ENCODE data around the gene HIGD1A. TPM values are rescaled to one million over a fixed set of nuclear protein-coding genes. Genes with fewer than 3 reads are reported as not detected.

The HIGD1A gene
- total RNA-seq (2021) (74.6 to 80.7 TPM (median 76.2 TPM) in 3 replicates), Bru-seq, nascent RNA (percentile 98 among the genes with signal in this experiment)
- long read RNA-seq, experiment 1, transcript HIGD1A-202 (4 exons, 1,322 nt): minor isoform, 5 of 621 reads
- long read RNA-seq, experiment 1, transcript HIGD1A-204 (4 exons, 585 nt): minor isoform, 12 of 621 reads
- long read RNA-seq, experiment 1, transcript HIGD1A-201 (4 exons, 1,373 nt): major isoform, 590 of 621 reads
- long read RNA-seq, experiment 1, partial matches to known transcripts: 0 of 621 reads
- long read RNA-seq, experiment 1, other reads (novel, unspliced or antisense): 10 of 621 reads
- long read RNA-seq, experiment 2, transcript HIGD1A-204 (4 exons, 585 nt): minor isoform, 5 of 113 reads
- long read RNA-seq, experiment 2, transcript HIGD1A-201 (4 exons, 1,373 nt): major isoform, 64 of 113 reads
- long read RNA-seq, experiment 2, partial matches to known transcripts: 11 of 113 reads
- long read RNA-seq, experiment 2, other reads (novel, unspliced or antisense): 32 of 113 reads
- long read RNA-seq, experiment 3, transcript HIGD1A-201 (4 exons, 1,373 nt): major isoform, 996 of 1,059 reads
- long read RNA-seq, experiment 3, transcript HIGD1A-202 (4 exons, 1,322 nt): minor isoform, 9 of 1,059 reads
- long read RNA-seq, experiment 3, transcript HIGD1A-205 (3 exons, 983 nt): minor isoform, 9 of 1,059 reads
- long read RNA-seq, experiment 3, transcript HIGD1A-204 (4 exons, 585 nt): minor isoform, 30 of 1,059 reads
- long read RNA-seq, experiment 3, partial matches to known transcripts: 1 of 1,059 reads
- long read RNA-seq, experiment 3, other reads (novel, unspliced or antisense): 14 of 1,059 reads

GRCh38 chr3:42804106-42804830 lies at the start of gene HIGD1A:
TSS of gene HIGD1A (minus strand) at chr3:42804490. CDS start at chr3:42794253, 10,237 bp downstream.
- H3K36me3 Mint-ChIP-seq: peaks cover 10% of the 10 kb centered on the region
- ChIA-PET CTCF (interaction anchor here (0.5 to 2.7 kb wide), 9 partner anchors 12 to 186 kb away, joined by 3 to 19 read pairs (median 6); no protein-coding TSS in a partner anchor), POLR2A (interaction anchor here (0.6 to 2.3 kb wide), 9 partner anchors 15 to 989 kb away, joined by 3 to 6 read pairs (median 4); partner anchors contain the start of genes NKTR and SS18L2)
- ATAC-seq (peak; percentile 97), DNase-seq (ENCODE audit: low spot score) (peak; percentile 94)
- H3K9me3 Mint-ChIP-seq: no peaks in the 10 kb centered on the region
- peak within 1 kb of the TSS; percentile 95 for H3K4me3 Mint-ChIP-seq
- peaks cover 22% of the 10 kb centered on the region for H3K27me3 Mint-ChIP-seq (ENCODE audit: low read depth)
- peaks cover 37% of the 10 kb centered on the region for H3K4me1 Mint-ChIP-seq
- peak within 1 kb of the TSS; percentile 83 for H3K27ac Mint-ChIP-seq
- TF ChIP-seq AFF4 (CRISPR knock-in tag; IDR thresholded peaks at IDR 0.05; ENCODE audit: borderline replicate concordance) (no peak; the same call in 1 of the 2 replicates), SP1 (CRISPR knock-in tag; conservative IDR thresholded peaks at IDR 0.05) (peak; percentile 65; the same call in 1 of the 2 replicates), GABPB1 (CRISPR knock-in tag; IDR thresholded peaks at IDR 0.05) (peak; percentile 53), HMGXB4 (CRISPR knock-in tag; IDR thresholded peaks at IDR 0.05) (0 out of 2 replicates have a peak, but pooled peaks have one; percentile 19), ZNF423 (CRISPR knock-in tag; IDR thresholded peaks at IDR 0.05) (no peak), PRRX2 (CRISPR knock-in tag; IDR thresholded peaks at IDR 0.05) (no peak), E2F1 (CRISPR knock-in tag; IDR thresholded peaks at IDR 0.05) (no peak), ZBTB21 (CRISPR knock-in tag; IDR thresholded peaks at IDR 0.05; ENCODE audit: borderline replicate concordance) (no peak), PRDM15 (CRISPR knock-in tag; IDR thresholded peaks at IDR 0.05) (peak; percentile 22; the same call in 1 of the 2 replicates), MAX (CRISPR knock-in tag; IDR thresholded peaks at IDR 0.05) (peak; percentile 76), TCF7 (CRISPR knock-in tag; IDR thresholded peaks at IDR 0.05; ENCODE audit: low read depth) (no peak), ZBTB43 (CRISPR knock-in tag; IDR thresholded peaks at IDR 0.05) (0 out of 2 replicates have a peak, but pooled peaks have one; percentile 24), ZNF425 (CRISPR knock-in tag; conservative IDR thresholded peaks at IDR 0.05) (no peak), CBFB (CRISPR knock-in tag; IDR thresholded peaks at IDR 0.05; ENCODE audit: low read depth) (no peak), E2F5 (CRISPR knock-in tag; IDR thresholded peaks at IDR 0.05) (no peak), ZNF416 (CRISPR knock-in tag; IDR thresholded peaks at IDR 0.05) (no peak), NFYB (CRISPR knock-in tag; conservative IDR thresholded peaks at IDR 0.05; ENCODE audit: low read depth) (peak; percentile 93)
